Measurements from ENCODE around the gene PACSIN3. TPM values are rescaled to one million over a fixed set of nuclear protein-coding genes. Genes with fewer than 3 reads are reported as not detected.
A peak's percentile ranks its signal among the peaks of the same experiment; 100 is the strongest.

PACSIN3 gene
- 90.3 and 93.3 TPM in 2 replicates for total RNA-seq
- long read RNA-seq, transcript PACSIN3-201 (11 exons, 1,843 nt) = major isoform, 35 of 60 reads
- long read RNA-seq, partial matches to known transcripts = 6 of 60 reads
- long read RNA-seq, other reads (novel, unspliced or antisense) = 15 of 60 reads

GRCh38 chr11:47186076-47186699 is at the start of gene PACSIN3:
TSS of gene PACSIN3 (minus strand) at chr11:47186434. CDS start at chr11:47182727, 3,707 bp downstream.
- Mint-ChIP-seq H3K36me3 (ENCODE audit: unreplicated experiment) (peaks cover 5% of the 10 kb centered on the region), H3K4me1 (ENCODE audit: unreplicated experiment) (peaks cover 54% of the 10 kb centered on the region), H3K9me3 (ENCODE audit: unreplicated experiment) (no peaks in the 10 kb centered on the region), H3K27me3 (ENCODE audit: unreplicated experiment) (no peaks in the 10 kb centered on the region), H3K4me3 (ENCODE audit: unreplicated experiment) (peak within 1 kb of the TSS; percentile 86), H3K27ac (ENCODE audit: unreplicated experiment) (peak within 1 kb of the TSS; percentile 91)
- DNase-seq (ENCODE audit: extremely low spot score, unreplicated experiment) = peak; percentile 84
- TF ChIP-seq, protein P1, sequence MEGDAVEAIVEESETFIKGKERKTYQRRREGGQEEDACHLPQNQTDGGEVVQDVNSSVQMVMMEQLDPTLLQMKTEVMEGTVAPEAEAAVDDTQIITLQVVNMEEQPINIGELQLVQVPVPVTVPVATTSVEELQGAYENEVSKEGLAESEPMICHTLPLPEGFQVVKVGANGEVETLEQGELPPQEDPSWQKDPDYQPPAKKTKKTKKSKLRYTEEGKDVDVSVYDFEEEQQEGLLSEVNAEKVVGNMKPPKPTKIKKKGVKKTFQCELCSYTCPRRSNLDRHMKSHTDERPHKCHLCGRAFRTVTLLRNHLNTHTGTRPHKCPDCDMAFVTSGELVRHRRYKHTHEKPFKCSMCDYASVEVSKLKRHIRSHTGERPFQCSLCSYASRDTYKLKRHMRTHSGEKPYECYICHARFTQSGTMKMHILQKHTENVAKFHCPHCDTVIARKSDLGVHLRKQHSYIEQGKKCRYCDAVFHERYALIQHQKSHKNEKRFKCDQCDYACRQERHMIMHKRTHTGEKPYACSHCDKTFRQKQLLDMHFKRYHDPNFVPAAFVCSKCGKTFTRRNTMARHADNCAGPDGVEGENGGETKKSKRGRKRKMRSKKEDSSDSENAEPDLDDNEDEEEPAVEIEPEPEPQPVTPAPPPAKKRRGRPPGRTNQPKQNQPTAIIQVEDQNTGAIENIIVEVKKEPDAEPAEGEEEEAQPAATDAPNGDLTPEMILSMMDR (IDR thresholded peaks at IDR 0.05) = peak; percentile 33

- Mint-ChIP-seq H3K4me1 (ENCODE audit: unreplicated experiment) (peaks cover 11% of the 10 kb centered on the region), H3K36me3 (ENCODE audit: unreplicated experiment) (peaks cover 27% of the 10 kb centered on the region), H3K27me3 (ENCODE audit: unreplicated experiment) (no peaks in the 10 kb centered on the region), H3K4me3 (ENCODE audit: unreplicated experiment) (no peak overlapping the region), H3K27ac (ENCODE audit: unreplicated experiment) (peak overlapping the region; percentile 12), H3K9me3 (ENCODE audit: unreplicated experiment) (no peaks in the 10 kb centered on the region)
- TF ChIP-seq, protein P1 (IDR thresholded peaks at IDR 0.05) = no peak
- no peak for DNase-seq (ENCODE audit: extremely low spot score, unreplicated experiment)
These were observed 48.9 kb upstream of the PACSIN3 start for GRCh38 chr11:47235163-47235562.

DNA sequence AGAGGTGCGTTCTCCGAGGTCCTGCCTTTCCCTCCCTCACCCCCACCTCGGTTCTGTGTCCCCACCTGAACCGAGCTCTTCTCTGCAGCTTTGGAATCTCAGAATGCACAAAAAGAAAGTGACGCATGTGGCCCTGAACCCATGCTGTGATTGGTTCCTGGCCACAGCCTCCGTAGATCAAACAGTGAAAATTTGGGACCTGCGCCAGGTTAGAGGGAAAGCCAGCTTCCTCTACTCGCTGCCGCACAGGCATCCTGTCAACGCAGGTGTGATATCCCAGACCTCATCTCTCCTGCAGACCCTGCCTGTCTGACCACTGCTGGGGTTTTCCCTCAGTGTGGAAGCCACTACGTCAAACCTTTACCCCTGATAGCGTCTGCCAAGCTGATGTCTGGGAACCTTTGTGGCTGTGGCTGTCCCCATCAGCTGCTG is 48.5 kb upstream of the PACSIN3 start:
- H3K4me1 Mint-ChIP-seq (ENCODE audit: unreplicated experiment) = peaks cover 11% of the 10 kb centered on the region
- TF ChIP-seq, protein P1 (IDR thresholded peaks at IDR 0.05) = no peak
- H3K36me3 Mint-ChIP-seq (ENCODE audit: unreplicated experiment) = peaks cover 24% of the 10 kb centered on the region
- no peaks in the 10 kb centered on the region for H3K9me3 Mint-ChIP-seq (ENCODE audit: unreplicated experiment)
- H3K27ac Mint-ChIP-seq (ENCODE audit: unreplicated experiment) = peak overlapping the region; percentile 79
- DNase-seq (ENCODE audit: extremely low spot score, unreplicated experiment) = no peak
- no peak overlapping the region for H3K4me3 Mint-ChIP-seq (ENCODE audit: unreplicated experiment)
- no peaks in the 10 kb centered on the region for H3K27me3 Mint-ChIP-seq (ENCODE audit: unreplicated experiment)

DNA sequence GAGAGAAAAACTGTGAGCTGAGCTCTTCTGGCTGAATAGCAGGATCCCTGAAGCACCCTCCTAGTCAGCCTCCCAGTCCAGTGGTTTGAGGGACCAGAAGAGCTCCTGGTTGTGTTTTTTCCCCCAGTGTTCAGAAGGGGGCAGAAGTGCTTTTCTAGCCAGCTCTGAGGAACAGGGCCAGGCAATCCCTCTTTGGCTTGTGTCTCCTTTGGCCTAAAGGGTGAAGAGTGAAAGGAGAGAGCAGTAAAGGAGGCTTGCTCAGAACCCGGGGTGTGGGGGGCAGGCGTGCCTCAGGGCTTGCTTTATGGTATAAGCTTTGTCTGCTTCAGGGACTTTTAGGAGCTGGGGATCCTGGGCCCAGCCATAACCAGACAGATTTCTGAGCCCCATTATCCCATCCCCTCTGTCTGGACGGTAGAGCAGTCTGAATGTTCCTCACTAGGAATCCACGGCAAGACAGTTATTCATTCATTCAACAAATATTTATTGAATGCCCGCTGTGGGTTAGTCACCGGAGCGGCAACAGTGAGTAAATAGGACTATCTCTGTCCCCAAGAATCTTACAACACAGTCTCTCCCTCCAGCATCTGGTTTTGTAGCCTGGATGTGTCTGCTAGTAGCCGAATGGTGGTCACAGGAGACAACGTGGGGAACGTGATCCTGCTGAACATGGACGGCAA is 47.9 kb upstream of the PACSIN3 start:
- H3K27me3 Mint-ChIP-seq (ENCODE audit: unreplicated experiment) = no peaks in the 10 kb centered on the region
- TF ChIP-seq, protein P1 (IDR thresholded peaks at IDR 0.05) = peak; percentile 42
- H3K9me3 Mint-ChIP-seq (ENCODE audit: unreplicated experiment) = no peaks in the 10 kb centered on the region
- H3K27ac Mint-ChIP-seq (ENCODE audit: unreplicated experiment) = peak overlapping the region; percentile 79
- H3K4me1 Mint-ChIP-seq (ENCODE audit: unreplicated experiment) = peaks cover 11% of the 10 kb centered on the region
- H3K36me3 Mint-ChIP-seq (ENCODE audit: unreplicated experiment) = peaks cover 24% of the 10 kb centered on the region
- no peak overlapping the region for H3K4me3 Mint-ChIP-seq (ENCODE audit: unreplicated experiment)
- no peak for DNase-seq (ENCODE audit: extremely low spot score, unreplicated experiment)

GRCh38 chr11:47233051-47233450 is 46.8 kb upstream of the PACSIN3 start:
- no peaks in the 10 kb centered on the region for H3K9me3 Mint-ChIP-seq (ENCODE audit: unreplicated experiment)
- no peak overlapping the region for H3K27ac Mint-ChIP-seq (ENCODE audit: unreplicated experiment)
- TF ChIP-seq, protein P1 (IDR thresholded peaks at IDR 0.05) = no peak
- DNase-seq (ENCODE audit: extremely low spot score, unreplicated experiment) = no peak
- no peaks in the 10 kb centered on the region for H3K27me3 Mint-ChIP-seq (ENCODE audit: unreplicated experiment)
- peaks cover 23% of the 10 kb centered on the region for H3K36me3 Mint-ChIP-seq (ENCODE audit: unreplicated experiment)
- H3K4me3 Mint-ChIP-seq (ENCODE audit: unreplicated experiment) = no peak overlapping the region
- H3K4me1 Mint-ChIP-seq (ENCODE audit: unreplicated experiment) = peaks cover 11% of the 10 kb centered on the region

All from osteocyte (in vitro differentiated cells).